HG02571 (cell line): Measurements from ENCODE around the gene ACYP2.
"Not testable (repeated sequence)": the region's sequence is repeated elsewhere in the genome, so short reads cannot be mapped to it uniquely, and the experiment has no call there.

Source experiments
- ATAC-seq: cut with Tn5 transposase; IDR thresholded peaks from one replicate; pipeline ENCODE4 v1.9.1; 2021; ENCODE audit warnings: mild to moderate bottlenecking, moderate library complexity; ENCODE audit not compliant: unreplicated experiment

ACYP2 gene

GRCh38 chr2:54262015-54262765 lies 146.8 kb downstream of the ACYP2 start:
- ATAC-seq: no peak

- ATAC-seq: not testable (repeated sequence)
Observed at GRCh38 chr2:54265081-54265480, 149.7 kb downstream of the ACYP2 start.

DNA sequence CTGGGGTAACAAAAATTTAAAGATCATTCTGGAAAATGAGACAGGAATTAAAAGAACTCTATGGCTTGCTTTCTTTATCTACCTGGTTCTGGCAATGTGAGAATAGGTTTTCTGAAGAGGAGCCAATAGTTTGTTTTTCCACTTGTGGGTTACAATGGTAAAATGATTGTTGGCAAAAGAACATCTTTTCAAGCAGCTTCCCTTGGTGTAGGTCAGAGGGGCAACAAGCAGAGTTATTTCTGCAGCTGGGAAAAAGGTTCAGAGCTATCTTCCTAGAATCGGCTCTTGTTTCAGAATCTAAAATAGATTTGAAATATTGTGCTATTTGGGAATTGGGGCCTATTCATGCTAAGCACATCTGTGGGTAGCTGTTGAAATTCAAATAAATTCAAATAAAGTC lies 152.2 kb downstream of the ACYP2 start:
- no peak for ATAC-seq

DNA sequence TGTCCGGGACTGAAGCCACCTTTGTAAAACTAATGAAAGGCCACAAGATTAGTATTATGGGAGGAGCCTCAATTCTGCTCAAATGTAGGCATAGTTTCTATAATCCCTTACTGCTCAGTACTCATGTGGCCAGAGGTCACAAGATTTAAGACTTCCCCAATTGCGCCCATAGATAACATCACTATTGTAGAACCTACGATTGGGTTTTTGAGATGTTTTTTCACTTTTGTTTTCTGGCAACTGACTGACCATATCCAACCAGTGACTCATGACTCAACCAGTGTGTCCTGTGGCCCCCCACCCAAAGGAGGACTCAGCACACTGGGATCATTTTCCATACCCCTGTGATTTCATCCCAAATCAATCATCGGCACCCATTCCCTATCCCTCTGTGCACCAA lies 155.8 kb downstream of the ACYP2 start:
- ATAC-seq: no peak

DNA sequence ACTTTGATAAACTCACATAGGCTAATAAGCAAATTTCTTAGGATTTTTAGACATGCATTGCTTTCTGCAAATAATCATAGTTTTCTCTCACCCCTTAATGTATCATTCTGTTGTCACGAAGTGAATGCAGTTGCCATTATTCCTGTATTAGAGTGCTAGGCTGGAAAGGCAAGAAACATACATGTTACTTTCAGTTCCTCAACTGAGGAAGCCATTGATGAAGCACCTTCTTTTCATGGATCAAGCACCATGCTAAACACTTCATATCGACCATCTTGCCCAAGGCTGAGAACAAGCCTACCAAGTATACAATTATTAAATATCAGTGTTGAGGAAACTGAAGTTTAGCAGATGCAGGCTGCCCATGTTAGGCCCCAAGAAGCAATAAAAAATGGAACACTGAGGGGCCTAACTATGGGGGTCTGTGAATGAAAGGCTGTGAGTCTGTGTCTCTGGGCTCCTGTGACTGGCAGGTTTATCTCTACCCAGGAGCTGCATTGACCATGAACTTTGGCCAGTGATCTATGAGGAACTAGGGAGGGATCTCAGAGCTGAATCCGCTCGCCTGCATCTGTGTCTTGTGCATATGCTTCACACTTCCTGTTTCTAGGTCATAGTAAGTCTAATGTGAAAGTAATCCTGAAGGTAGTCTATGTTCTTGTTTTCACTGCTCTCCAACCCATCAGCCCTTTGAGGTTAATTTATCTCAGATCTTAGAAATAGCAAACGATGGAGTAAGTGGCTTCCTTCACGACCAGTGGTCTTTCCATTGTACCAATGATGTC lies 156.6 kb downstream of the ACYP2 start:
- ATAC-seq: peak; percentile 90

GRCh38 chr2:54274781-54275242 lies 159.4 kb downstream of the ACYP2 start:
- ATAC-seq: no peak

- no peak for ATAC-seq
Observed at GRCh38 chr2:54275541-54275940, 160.1 kb downstream of the ACYP2 start.

GRCh38 chr2:54279385-54279784 lies 164.0 kb downstream of the ACYP2 start:
- no peak for ATAC-seq

GRCh38 chr2:54284826-54285225 lies 169.4 kb downstream of the ACYP2 start:
- no peak for ATAC-seq

- ATAC-seq: no peak
Observed at GRCh38 chr2:54285451-54285850, 170.0 kb downstream of the ACYP2 start.

GRCh38 chr2:54287532-54287931 lies 172.1 kb downstream of the ACYP2 start:
- no peak for ATAC-seq

DNA sequence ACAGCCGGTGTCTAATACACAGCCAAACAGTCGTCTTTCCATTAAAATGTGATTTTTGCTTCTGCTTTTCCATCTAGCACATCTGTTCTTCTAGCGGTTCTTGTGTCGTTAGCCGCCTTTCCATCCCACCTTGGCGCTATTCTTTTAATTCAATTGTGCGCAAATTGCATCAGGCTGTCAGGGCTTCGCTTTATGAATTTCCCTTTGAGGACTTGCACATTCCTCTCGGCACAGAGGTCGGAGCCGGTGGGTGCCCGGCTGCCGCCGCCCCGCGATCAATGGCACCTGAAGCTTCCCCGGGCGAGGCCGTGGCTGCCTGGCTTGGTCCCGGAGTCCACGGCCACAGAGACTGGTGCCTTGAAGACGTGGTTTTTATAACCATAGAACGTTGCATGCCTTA lies 174.5 kb downstream of the ACYP2 start:
- ATAC-seq: no peak

GRCh38 chr2:54290356-54291025 lies 175.1 kb downstream of the ACYP2 start:
- no peak for ATAC-seq

- not testable (repeated sequence) for ATAC-seq
Observed at GRCh38 chr2:54294665-54295064, 179.2 kb downstream of the ACYP2 start.

DNA sequence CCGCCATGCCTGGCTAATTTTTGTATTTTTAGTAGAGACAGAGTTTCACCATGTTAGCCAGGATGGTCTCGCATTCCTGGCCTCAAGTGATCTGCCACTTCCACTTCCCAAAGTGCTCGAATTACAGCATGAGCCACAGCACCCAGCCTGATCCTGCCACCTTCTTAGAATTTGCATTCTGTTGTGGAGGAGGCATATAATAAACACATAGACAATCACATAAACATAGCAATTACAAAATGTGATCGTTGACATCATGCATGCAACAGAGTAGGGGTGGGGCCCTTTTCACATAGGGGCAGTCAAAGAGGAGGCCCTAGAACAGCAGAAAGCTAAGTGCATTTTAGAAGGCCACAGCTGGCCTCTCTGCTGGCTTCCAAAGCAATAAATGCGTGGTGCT lies 180.5 kb downstream of the ACYP2 start:
- no peak for ATAC-seq

DNA sequence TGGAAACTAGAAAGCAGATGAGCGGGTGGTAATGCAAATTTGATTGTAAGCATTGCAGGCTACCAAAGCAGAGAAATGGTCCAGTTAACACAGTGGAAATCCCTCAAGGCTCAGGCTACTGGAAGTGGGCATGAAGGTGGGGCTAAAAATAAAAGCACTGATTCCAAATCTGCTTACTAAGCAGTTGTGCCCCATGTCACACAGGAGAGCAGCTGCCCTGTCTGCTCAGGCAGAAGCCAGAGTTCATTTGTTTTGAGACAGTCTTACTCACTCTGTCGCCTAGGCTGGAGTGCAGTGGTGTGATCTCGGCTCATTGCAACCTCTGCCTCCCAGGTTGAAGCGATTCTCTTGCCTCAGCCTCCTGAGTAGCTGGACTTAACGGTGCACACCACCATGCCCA lies 183.1 kb downstream of the ACYP2 start:
- ATAC-seq: no peak

DNA sequence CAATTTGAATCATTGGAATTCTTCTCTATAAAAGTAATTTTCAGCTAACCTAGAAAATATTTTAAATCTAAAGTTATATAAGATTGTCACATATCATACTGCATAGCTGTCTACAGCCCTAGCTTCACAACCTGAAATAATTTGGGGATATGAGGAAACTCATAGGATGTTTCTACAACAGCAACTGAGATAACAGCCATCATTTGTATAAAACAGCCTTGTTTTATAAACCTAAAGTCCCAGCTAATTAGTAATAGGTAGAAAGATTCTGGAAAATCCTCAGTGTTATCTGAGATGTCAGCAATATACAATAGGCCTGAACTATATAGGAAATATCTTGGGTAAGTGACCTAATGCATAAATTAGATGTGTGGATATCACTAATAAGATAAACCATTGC lies 188.2 kb downstream of the ACYP2 start:
- ATAC-seq: no peak

DNA sequence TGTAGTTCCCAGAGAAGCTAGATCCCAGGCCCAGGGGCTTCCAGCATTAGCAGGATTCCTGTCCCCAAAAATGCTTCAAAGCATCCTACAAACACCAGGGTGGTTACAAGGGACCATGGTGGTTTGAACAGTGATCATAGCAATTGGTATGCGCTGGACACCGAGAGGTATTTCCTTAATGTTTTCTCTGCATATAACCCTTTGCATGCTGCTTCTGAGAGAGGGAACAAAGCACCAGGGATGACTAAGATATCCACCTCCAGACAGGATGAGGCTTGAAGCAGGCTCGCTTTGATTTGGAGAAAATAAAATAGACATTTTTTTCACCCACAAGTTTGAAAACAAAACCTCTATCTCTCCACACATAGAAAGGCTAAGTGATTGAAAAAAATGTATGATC lies 191.1 kb downstream of the ACYP2 start:
- ATAC-seq: no peak

DNA sequence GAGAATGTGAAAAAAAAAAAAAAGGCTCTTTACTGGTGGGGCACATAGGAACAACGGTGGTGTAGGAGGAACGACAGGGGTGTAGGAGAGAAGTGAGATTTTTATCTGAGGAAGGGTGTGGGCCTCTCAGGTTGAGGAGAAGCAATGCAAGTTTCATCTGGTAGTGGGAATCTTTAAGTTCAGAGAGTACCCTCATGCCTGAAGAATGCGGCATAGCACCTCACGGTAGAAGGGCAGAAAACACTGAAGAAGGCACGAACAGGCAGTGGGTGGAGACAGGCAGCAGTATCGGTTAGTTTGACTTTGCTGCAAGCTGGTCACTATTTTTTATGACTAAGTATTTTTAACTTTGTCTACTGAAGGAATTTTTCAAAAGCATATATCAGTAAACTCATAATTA lies 192.8 kb downstream of the ACYP2 start:
- no peak for ATAC-seq

- no peak for ATAC-seq
Observed at GRCh38 chr2:54308782-54309181, 193.4 kb downstream of the ACYP2 start.

- ATAC-seq: no peak
Observed at GRCh38 chr2:54310311-54310710, 194.9 kb downstream of the ACYP2 start.

GRCh38 chr2:54310961-54311360 lies 195.5 kb downstream of the ACYP2 start:
- ATAC-seq: no peak
